GM12892 (cell line): ENCODE data around the gene NRSN2.

ENCODE experiments used
- POLR2A ChIP-seq: IDR thresholded peaks from 2 replicates; pipeline ENCODE4 v1.6.1; 2011; ENCODE audit warnings: low read depth, low read length, control low read depth
- POLR2AphosphoS5 ChIP-seq: IDR thresholded peaks from 2 replicates; pipeline ENCODE4 v1.6.1; 2011; ENCODE audit warnings: low read depth, low read length, control low read depth
- TAF1 ChIP-seq: IDR thresholded peaks from 2 replicates; pipeline ENCODE4 v1.6.1; 2011; ENCODE audit warnings: low read depth, mild to moderate bottlenecking, control low read depth, low read length, borderline replicate concordance

DNA sequence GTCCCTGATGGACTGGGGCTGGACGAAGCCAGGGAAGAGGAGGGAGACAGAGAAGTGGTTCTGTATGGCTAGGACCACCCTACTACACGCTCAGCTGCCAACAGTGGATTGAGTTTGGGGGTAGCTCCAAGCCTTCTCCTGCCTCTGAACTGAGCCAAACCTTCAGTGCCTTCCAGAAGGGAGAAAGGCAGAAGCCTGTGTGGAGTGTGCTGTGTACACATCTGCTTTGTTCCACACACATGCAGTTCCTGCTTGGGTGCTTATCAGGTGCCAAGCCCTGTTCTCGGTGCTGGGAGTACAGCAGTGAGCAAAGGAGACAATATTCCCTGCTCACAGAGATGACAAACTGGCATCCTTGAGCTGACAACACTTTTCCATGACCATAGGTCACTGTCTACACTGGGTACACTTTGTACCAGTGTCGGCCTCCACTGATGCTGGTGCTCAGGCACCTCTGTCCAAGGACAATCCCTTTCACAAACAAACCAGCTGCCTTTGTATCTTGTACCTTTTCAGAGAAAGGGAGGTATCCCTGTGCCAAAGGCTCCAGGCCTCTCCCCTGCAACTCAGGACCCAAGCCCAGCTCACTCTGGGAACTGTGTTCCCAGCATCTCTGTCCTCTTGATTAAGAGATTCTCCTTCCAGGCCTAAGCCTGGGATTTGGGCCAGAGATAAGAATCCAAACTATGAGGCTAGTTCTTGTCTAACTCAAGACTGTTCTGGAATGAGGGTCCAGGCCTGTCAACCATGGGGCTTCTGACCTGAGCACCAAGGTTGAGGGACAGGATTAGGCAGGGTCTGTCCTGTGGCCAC is 49.9 kb downstream of the NRSN2 start:
- TF ChIP-seq POLR2A, result no peak
- TF ChIP-seq POLR2AphosphoS5, result no peak
- TF ChIP-seq TAF1, result no peak
